Suprapubic skin (tissue), 4 donors: ENCODE results near the gene HBG2. TPM values are rescaled to one million over a fixed set of nuclear protein-coding genes. Genes with fewer than 3 reads are reported as not detected.

ENCODE experiments used
- DNase-seq, 2 donors: peaks; one replicate each; pipeline ENCODE4 v3.0.0-alpha.2; 2019; ENCODE audit warnings: low spot score in 2 of 2
- H3K27ac ChIP-seq: fragments of 200-600 bp; sonication (generic); one replicate; pipeline ENCODE4 v1.5.1; 2019
- H3K27me3 ChIP-seq: fragments of 200-600 bp; sonication (generic); one replicate; pipeline ENCODE4 v1.5.1; 2019
- H3K36me3 ChIP-seq: fragments of 200-600 bp; sonication (generic); one replicate; pipeline ENCODE4 v1.5.1; 2019
- H3K4me1 ChIP-seq: fragments of 200-600 bp; sonication (generic); one replicate; pipeline ENCODE4 v1.5.1; 2019
- H3K4me3 ChIP-seq: fragments of 200-600 bp; sonication (generic); one replicate; pipeline ENCODE4 v1.5.1; 2019; ENCODE audit warnings: mild to moderate bottlenecking
- H3K9me3 ChIP-seq: fragments of 200-600 bp; sonication (generic); one replicate; pipeline ENCODE4 v1.5.1; 2019
- CTCF ChIP-seq, 2 donors: fragments of 200-600 bp in 1 of 2; fragments of 450-650 bp in 1 of 2; sonication (generic) in 1 of 2; IDR thresholded peaks; one replicate each; pipeline ENCODE4 v1.5.1; 2016 to 2019; ENCODE audit warnings: antibody characterized with exemption in 2 of 2, mild to moderate bottlenecking in 1 of 2, moderate library complexity in 1 of 2
- EP300 ChIP-seq: sonication (generic); formaldehyde crosslinking; IDR thresholded peaks from one replicate; pipeline ENCODE4 v1.6.1; 2017; ENCODE audit warnings: antibody characterized with exemption
- POLR2A ChIP-seq, 2 donors: fragments of 450-650 bp; IDR thresholded peaks; one replicate each; pipeline ENCODE4 v1.6.1; 2017; ENCODE audit warnings: antibody characterized with exemption in 2 of 2, mild to moderate bottlenecking in 2 of 2, moderate library complexity in 2 of 2
- POLR2AphosphoS5 ChIP-seq, 3 donors: sonication (generic); formaldehyde crosslinking; IDR thresholded peaks; one replicate each; pipeline ENCODE4 v1.6.1; 2017; ENCODE audit warnings: antibody characterized with exemption in 3 of 3
- WGBS: methylation state at CpG from one replicate; pipeline ENCODE4 v1.1.5; 2018; 5-methylcytosine and 5-hydroxymethylcytosine counted together
- total RNA-seq, 4 donors: library from RNA; depleted of rRNA; stranded (reverse); fragments of >200 nt; gene quantifications; one replicate each; pipeline ENCODE4 v1.1.0, GENCODE V29; 2016

Gene HBG2
- total RNA-seq, 4 donors from 2014 or later, result not detected

- no peaks in the 10 kb centered on the region for H3K36me3 ChIP-seq
- H3K27me3 ChIP-seq, result no peaks in the 10 kb centered on the region
- no peaks in the 10 kb centered on the region for H3K9me3 ChIP-seq
- no peak overlapping the region for H3K27ac ChIP-seq
- H3K4me1 ChIP-seq, result no peaks in the 10 kb centered on the region
- no peak overlapping the region for H3K4me3 ChIP-seq
- no peak for DNase-seq
- 71% methylated on average over 6 of the region's 6 CpGs for WGBS
- TF ChIP-seq POLR2A (IDR thresholded peaks at IDR 0.05) (no peak), CTCF (IDR thresholded peaks at IDR 0.05) (no peak), EP300 (no peak), POLR2AphosphoS5 (IDR thresholded peaks at IDR 0.05) (no peak)
These were observed 29.8 kb downstream of the HBG2 start for GRCh38 chr11:5224538-5225479.

GRCh38 chr11:5223686-5224085 lies 30.9 kb downstream of the HBG2 start:
- H3K27ac ChIP-seq, result no peak overlapping the region
- H3K27me3 ChIP-seq, result no peaks in the 10 kb centered on the region
- DNase-seq, result no peak
- TF ChIP-seq EP300, result no peak
- TF ChIP-seq CTCF (IDR thresholded peaks at IDR 0.05), result no peak
- TF ChIP-seq POLR2AphosphoS5 (IDR thresholded peaks at IDR 0.05), result no peak
- no peak for TF ChIP-seq POLR2A (IDR thresholded peaks at IDR 0.05)
- WGBS, result 67% methylated on average over 1 of the region's 1 CpG
- no peaks in the 10 kb centered on the region for H3K9me3 ChIP-seq
- H3K36me3 ChIP-seq, result no peaks in the 10 kb centered on the region
- H3K4me3 ChIP-seq, result no peak overlapping the region
- H3K4me1 ChIP-seq, result no peaks in the 10 kb centered on the region

- no peak overlapping the region for H3K4me3 ChIP-seq
- no peaks in the 10 kb centered on the region for H3K4me1 ChIP-seq
- H3K9me3 ChIP-seq, result no peaks in the 10 kb centered on the region
- TF ChIP-seq CTCF (IDR thresholded peaks at IDR 0.05) (no peak), POLR2A (IDR thresholded peaks at IDR 0.05) (no peak), EP300 (no peak), POLR2AphosphoS5 (IDR thresholded peaks at IDR 0.05) (no peak)
- H3K27ac ChIP-seq, result no peak overlapping the region
- no peaks in the 10 kb centered on the region for H3K36me3 ChIP-seq
- DNase-seq, result no peak
- WGBS, result 91% methylated on average over 6 of the region's 6 CpGs
- no peaks in the 10 kb centered on the region for H3K27me3 ChIP-seq
These were observed 31.4 kb downstream of the HBG2 start for GRCh38 chr11:5223146-5223545.

- Histone ChIP-seq H3K27ac (no peak overlapping the region), H3K27me3 (no peaks in the 10 kb centered on the region), H3K9me3 (no peaks in the 10 kb centered on the region), H3K4me3 (no peak overlapping the region), H3K36me3 (no peaks in the 10 kb centered on the region), H3K4me1 (no peaks in the 10 kb centered on the region)
- no peak for DNase-seq
- WGBS, result 65% methylated on average over 7 of the region's 7 CpGs
- no peak for TF ChIP-seq EP300
- TF ChIP-seq CTCF (IDR thresholded peaks at IDR 0.05), result no peak
- TF ChIP-seq POLR2AphosphoS5 (IDR thresholded peaks at IDR 0.05), result no peak
- TF ChIP-seq POLR2A (IDR thresholded peaks at IDR 0.05), result no peak
These were observed 44.1 kb downstream of the HBG2 start for GRCh38 chr11:5210376-5210885.

- DNase-seq, result no peak
- no peak overlapping the region for H3K27ac ChIP-seq
- no peaks in the 10 kb centered on the region for H3K36me3 ChIP-seq
- no peaks in the 10 kb centered on the region for H3K4me1 ChIP-seq
- no peaks in the 10 kb centered on the region for H3K27me3 ChIP-seq
- H3K4me3 ChIP-seq, result no peak overlapping the region
- H3K9me3 ChIP-seq, result no peaks in the 10 kb centered on the region
- no peak for TF ChIP-seq POLR2AphosphoS5 (IDR thresholded peaks at IDR 0.05)
- TF ChIP-seq EP300, result no peak
- TF ChIP-seq POLR2A (IDR thresholded peaks at IDR 0.05), result no peak
- TF ChIP-seq CTCF (IDR thresholded peaks at IDR 0.05), result no peak
- 21% methylated on average over 1 of the region's 1 CpG for WGBS
These were observed 49.8 kb downstream of the HBG2 start for GRCh38 chr11:5204787-5205186.
